ENCODE results near the gene GBA2. TPM values are rescaled to one million over a fixed set of nuclear protein-coding genes. Genes with fewer than 3 reads are reported as not detected.
A peak's percentile ranks its signal among the peaks of the same experiment; 100 is the strongest.

Gene GBA2
- total and polyA plus RNA-seq, 2 donors (not counting 3 experiments of a cell fraction or from before 2014, with no cell fraction given), result 110 to 158 TPM

- intact Hi-C loops (cut with micrococcal nuclease) (no loop called here), dilution Hi-C loops (cut with MboI; ENCODE audit: extremely low pct_ligation_motif_present, low sequenced_read_pairs) (no loop called here)
- CTCF ChIA-PET, result interaction anchor here (2.0 kb wide), 1 partner anchor 10 kb away, joined by 15 read pairs; no protein-coding TSS in a partner anchor
Measured at GRCh38 chr9:35706951-35707350, 42.1 kb downstream of the GBA2 start.

GRCh38 chr9:35705836-35706430 is 43.1 kb downstream of the GBA2 start:
- CTCF ChIA-PET, result interaction anchor here (2.3 kb wide), 1 partner anchor 9 kb away, joined by 17 read pairs; no protein-coding TSS in a partner anchor
- Histone ChIP-seq H3K4me1 (ENCODE audit: control insufficient read depth, extremely low read depth, insufficient read depth, low read length) (no peaks in the 10 kb centered on the region), H4K20me1 (replicated peaks; ENCODE audit: control insufficient read depth, extremely low read depth, insufficient read depth, low read length) (no peaks in the 10 kb centered on the region), H3K4me3 (replicated peaks in 1 of 3; ENCODE audit: insufficient read depth in 1 of 3, low read depth in 1 of 3, low read length in 3 of 3) (no peak overlapping the region), H3K27me3 (ENCODE audit: control insufficient read depth in 2 of 2, insufficient read depth in 2 of 2, low read length in 2 of 2) (no peaks in the 10 kb centered on the region), H3K9ac (replicated peaks; ENCODE audit: extremely low read depth, insufficient read depth, low read length) (no peak overlapping the region), H3K27ac (ENCODE audit: insufficient read depth, low read depth, low read length) (no peak overlapping the region), H3K4me2 (ENCODE audit: insufficient read depth, low read length) (no peak overlapping the region), H3K9me3 (replicated peaks; ENCODE audit: control insufficient read depth, insufficient read depth, low read length) (no peaks in the 10 kb centered on the region), H2AFZ (ENCODE audit: low read depth, low read length) (no peak overlapping the region), H3K36me3 (ENCODE audit: control insufficient read depth in 2 of 2, extremely low read depth in 1 of 2, insufficient read depth in 2 of 2, low read length in 2 of 2) (peaks cover 57 to 81% of the 10 kb centered on the region in 2 experiments), H3K79me2 (ENCODE audit: control insufficient read depth, insufficient read depth, low read length) (no peaks in the 10 kb centered on the region), H3K9me1 (replicated peaks; ENCODE audit: control insufficient read depth, extremely low read depth, insufficient read depth, low read length) (no peaks in the 10 kb centered on the region)
- DNase-seq (ENCODE audit: low read depth, low spot score) (no peak), FAIRE-seq (no peak)
- TSS peak; percentile 65 for BruUV-seq (replicated peaks)
- intact Hi-C loops (cut with micrococcal nuclease), result no loop called here
- POLR2A ChIA-PET, result no interaction called here
- dilution Hi-C loops (cut with MboI; ENCODE audit: extremely low pct_ligation_motif_present, low sequenced_read_pairs), result no loop called here
- TF ChIP-seq MAX (IDR thresholded peaks at IDR 0.05; ENCODE audit: insufficient read depth, insufficient read length) (no peak), GATA2 (IDR thresholded peaks at IDR 0.05; ENCODE audit: insufficient read depth, insufficient read length, low read depth, low read length) (no peak), JUN (IDR thresholded peaks at IDR 0.05; ENCODE audit: borderline replicate concordance, insufficient read depth, insufficient read length, low read depth) (no peak), POLR2A (IDR thresholded peaks at IDR 0.05; ENCODE audit: low read depth, low read length) (no peak), POLR2AphosphoS5 (IDR thresholded peaks at IDR 0.05; ENCODE audit: insufficient read depth, low read depth, low read length) (no peak), EZH2 (IDR thresholded peaks at IDR 0.05; ENCODE audit: borderline replicate concordance, low read depth, low read length, severe bottlenecking) (no peak), FOS (IDR thresholded peaks at IDR 0.05; ENCODE audit: borderline replicate concordance, insufficient read depth, low read length) (no peak), MYC (IDR thresholded peaks at IDR 0.05; ENCODE audit: low read depth, low read length) (no peak), CTCF (IDR thresholded peaks at IDR 0.05; ENCODE audit: extremely low read depth in 1 of 2, insufficient read depth in 1 of 2, low read depth in 1 of 2, low read length in 2 of 2) (no peak)

More at GRCh38 chr9:35706951-35707350, 42.1 kb downstream of the GBA2 start:
- no peaks in the 10 kb centered on the region for H3K79me2 ChIP-seq (ENCODE audit: control insufficient read depth, insufficient read depth, low read length)
- H3K4me1 ChIP-seq (ENCODE audit: control insufficient read depth, extremely low read depth, insufficient read depth, low read length), result no peaks in the 10 kb centered on the region
- BruUV-seq (replicated peaks), result no TSS peak
- no peaks in the 10 kb centered on the region for H3K9me3 ChIP-seq (replicated peaks; ENCODE audit: control insufficient read depth, insufficient read depth, low read length)
- DNase-seq (ENCODE audit: low read depth, low spot score), result no peak
- POLR2A ChIA-PET, result no interaction called here
- no peak overlapping the region for H3K4me3 ChIP-seq (replicated peaks in 1 of 3; ENCODE audit: insufficient read depth in 1 of 3, low read depth in 1 of 3, low read length in 3 of 3)
- H3K27me3 ChIP-seq (ENCODE audit: control insufficient read depth in 2 of 2, insufficient read depth in 2 of 2, low read length in 2 of 2), result no peaks in the 10 kb centered on the region
- no peak overlapping the region for H3K4me2 ChIP-seq (ENCODE audit: insufficient read depth, low read length)
- H3K9ac ChIP-seq (replicated peaks; ENCODE audit: extremely low read depth, insufficient read depth, low read length), result no peak overlapping the region
- no peaks in the 10 kb centered on the region for H3K9me1 ChIP-seq (replicated peaks; ENCODE audit: control insufficient read depth, extremely low read depth, insufficient read depth, low read length)
- no peaks in the 10 kb centered on the region for H4K20me1 ChIP-seq (replicated peaks; ENCODE audit: control insufficient read depth, extremely low read depth, insufficient read depth, low read length)
- no peak overlapping the region for H3K27ac ChIP-seq (ENCODE audit: insufficient read depth, low read depth, low read length)
- TF ChIP-seq MAX (IDR thresholded peaks at IDR 0.05; ENCODE audit: insufficient read depth, insufficient read length), result no peak
- peaks cover 63 to 81% of the 10 kb centered on the region in 2 experiments for H3K36me3 ChIP-seq (ENCODE audit: control insufficient read depth in 2 of 2, extremely low read depth in 1 of 2, insufficient read depth in 2 of 2, low read length in 2 of 2)
- FAIRE-seq, result no peak
- no peak overlapping the region for H2AFZ ChIP-seq (ENCODE audit: low read depth, low read length)
